GM12865 (cell line): ENCODE measurements around the gene TMOD1.

Experiments
- DNase-seq: peaks from one replicate; pipeline ENCODE4 v3.0.0; 2010; ENCODE audit warnings: low read depth
- H3K4me3 ChIP-seq: 2 replicates; pipeline ENCODE4 v1.5.1; 2011; ENCODE audit warnings: mild to moderate bottlenecking, low read depth, low read length, control low read depth
- CTCF ChIP-seq: IDR thresholded peaks from 2 replicates; pipeline ENCODE4 v1.5.1; 2011; ENCODE audit warnings: low read length, control low read depth, low read depth, inconsistent platforms; ENCODE audit not compliant: insufficient read depth; ENCODE audit errors: missing control alignments

Gene TMOD1

GRCh38 chr9:97564291-97565175, 63.1 kb downstream of the TMOD1 start:
- no peak overlapping the region for H3K4me3 ChIP-seq
- TF ChIP-seq CTCF, result no peak
- DNase-seq, result no peak

- DNase-seq, result no peak
Measured at GRCh38 chr9:97565262-97565661, 63.8 kb downstream of the TMOD1 start.

GRCh38 chr9:97567182-97567893, 65.9 kb downstream of the TMOD1 start:
- no peak for DNase-seq
- no peak overlapping the region for H3K4me3 ChIP-seq
- no peak for TF ChIP-seq CTCF

More at GRCh38 chr9:97565262-97565661, 63.8 kb downstream of the TMOD1 start:
- H3K4me3 ChIP-seq, result no peak overlapping the region
- no peak for TF ChIP-seq CTCF

GRCh38 chr9:97567894-97568202, 66.4 kb downstream of the TMOD1 start:
- no peak for DNase-seq
- H3K4me3 ChIP-seq, result no peak overlapping the region
- TF ChIP-seq CTCF, result no peak

DNA sequence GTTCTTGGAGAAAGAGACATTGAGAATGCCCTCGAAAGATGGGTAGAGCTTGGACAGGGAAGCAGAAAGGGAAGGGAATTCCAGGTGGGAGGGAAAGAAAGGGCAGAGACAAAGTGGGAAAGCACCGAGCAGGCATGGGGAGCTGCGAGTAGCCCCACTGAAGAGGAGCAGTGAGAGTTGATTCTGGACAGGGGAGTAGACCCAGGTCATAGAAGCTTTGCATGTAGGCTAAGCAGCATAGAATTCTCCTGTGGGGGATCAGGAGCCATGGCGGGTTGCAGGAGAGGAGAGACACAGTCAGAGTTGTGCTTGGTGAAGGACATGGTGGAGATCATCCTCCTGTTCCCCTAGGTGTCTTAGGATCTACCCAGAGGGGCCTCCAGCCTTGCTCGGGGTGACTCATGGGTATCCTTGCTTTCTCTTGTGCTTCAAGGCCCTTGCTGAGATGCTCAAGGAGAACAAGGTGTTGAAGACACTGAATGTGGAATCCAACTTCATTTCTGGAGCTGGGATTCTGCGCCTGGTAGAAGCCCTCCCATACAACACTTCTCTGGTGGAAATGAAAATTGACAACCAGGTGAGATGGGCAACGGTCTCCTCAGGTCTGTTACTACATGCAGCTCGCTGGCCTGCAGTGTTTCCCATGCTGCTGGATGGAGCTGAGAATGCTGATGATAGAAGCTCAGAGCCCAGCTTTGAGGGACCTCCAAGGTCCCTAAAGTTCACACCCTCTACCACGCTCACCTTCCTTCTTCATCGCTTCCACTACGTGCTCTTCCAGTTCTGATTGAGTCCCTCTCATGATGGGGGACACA, 67.2 kb downstream of the TMOD1 start:
- H3K4me3 ChIP-seq, result no peak overlapping the region
- TF ChIP-seq CTCF, result no peak
- no peak for DNase-seq

DNA sequence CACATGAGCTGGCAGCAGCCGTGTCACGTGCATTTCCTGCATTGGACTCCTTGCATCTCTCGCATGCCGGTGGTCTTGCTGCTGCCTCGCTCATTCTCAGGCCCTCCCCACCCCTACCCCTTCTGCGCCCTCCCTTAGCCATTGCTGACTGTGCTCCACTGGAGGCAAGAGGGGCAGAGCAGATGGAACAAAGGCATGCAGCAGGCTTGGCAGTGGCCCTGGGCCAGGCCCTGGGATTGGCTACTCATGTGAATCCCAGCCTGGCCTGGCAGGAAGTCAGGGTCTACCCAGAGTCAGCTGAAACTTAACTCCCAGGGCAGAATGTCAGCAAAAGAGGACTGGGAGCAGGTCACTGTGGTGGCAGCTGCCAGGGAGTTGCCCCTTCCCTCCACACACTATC, 69.4 kb downstream of the TMOD1 start:
- DNase-seq, result no peak
- no peak overlapping the region for H3K4me3 ChIP-seq
- TF ChIP-seq CTCF, result no peak
